H9 (cell line): ENCODE results near the gene FCMR. TPM values are rescaled to one million over a fixed set of nuclear protein-coding genes. Genes with fewer than 3 reads are reported as not detected.

ENCODE experiments used
- DNase-seq: peaks from one replicate; pipeline ENCODE4 v3.0.0-alpha.2; 2017
- H2AFZ ChIP-seq: one replicate; pipeline ENCODE4 v1.6.1; 2013; ENCODE audit warnings: mild to moderate bottlenecking, low read length, control low read depth, moderate library complexity
- H2AK5ac ChIP-seq: 2 replicates; pipeline ENCODE4 v1.6.1; 2013; ENCODE audit warnings: low read length, control low read depth, mixed read lengths; ENCODE audit not compliant: insufficient read length
- H2BK120ac ChIP-seq: one replicate; pipeline ENCODE4 v1.6.1; 2013; ENCODE audit warnings: low read depth, mild to moderate bottlenecking, low read length, control low read depth, inconsistent platforms; ENCODE audit not compliant: poor library complexity, severe bottlenecking
- H2BK12ac ChIP-seq: 2 replicates; pipeline ENCODE4 v1.6.1; 2013; ENCODE audit warnings: low read length, control low read depth, mixed read lengths, low read depth; ENCODE audit not compliant: insufficient read length
- H2BK15ac ChIP-seq: 2 replicates; pipeline ENCODE4 v1.6.1; 2013; ENCODE audit warnings: low read depth, low read length, control low read depth
- H2BK20ac ChIP-seq: one replicate; pipeline ENCODE4 v1.6.1; 2013; ENCODE audit warnings: low read depth, mild to moderate bottlenecking, low read length, control low read depth, inconsistent platforms; ENCODE audit not compliant: poor library complexity, severe bottlenecking
- H2BK5ac ChIP-seq: 2 replicates; pipeline ENCODE4 v1.6.1; 2013; ENCODE audit warnings: low read length, control low read depth, mixed read lengths; ENCODE audit not compliant: insufficient read length
- H3K14ac ChIP-seq: 2 replicates; pipeline ENCODE4 v1.6.1; 2013; ENCODE audit warnings: low read length, control low read depth; ENCODE audit not compliant: insufficient read depth
- H3K18ac ChIP-seq: 2 replicates; pipeline ENCODE4 v1.6.1; 2013; ENCODE audit warnings: low read depth, mild to moderate bottlenecking, mixed read lengths, low read length, control low read depth; ENCODE audit not compliant: insufficient read length
- H3K23ac ChIP-seq: 2 replicates; pipeline ENCODE4 v1.6.1; 2013; ENCODE audit warnings: low read length, control low read depth, mixed read lengths, low read depth; ENCODE audit not compliant: insufficient read length
- H3K23me2 ChIP-seq: 2 replicates; pipeline ENCODE4 v1.6.1; 2013; ENCODE audit warnings: low read depth, mild to moderate bottlenecking, mixed read lengths, low read length, control low read depth; ENCODE audit not compliant: insufficient read length, poor library complexity, severe bottlenecking
- H3K27ac ChIP-seq: 2 replicates; pipeline ENCODE4 v1.5.1; 2013; ENCODE audit warnings: low read length, control low read depth, mixed read lengths, low read depth; ENCODE audit not compliant: insufficient read length
- H3K27me3 ChIP-seq: 2 replicates; pipeline ENCODE4 v1.6.1; 2013; ENCODE audit warnings: low read length, control low read depth, inconsistent platforms; ENCODE audit not compliant: insufficient read depth
- H3K4ac ChIP-seq: 2 replicates; pipeline ENCODE4 v1.6.1; 2013; ENCODE audit warnings: low read depth, mild to moderate bottlenecking, control low read depth, inconsistent platforms, low read length, moderate library complexity
- H3K4me1 ChIP-seq: 2 replicates; pipeline ENCODE4 v1.6.1; 2013; ENCODE audit warnings: low read length, control low read depth, inconsistent platforms; ENCODE audit not compliant: insufficient read depth
- H3K4me2 ChIP-seq: 2 replicates; pipeline ENCODE4 v1.6.1; 2013; ENCODE audit warnings: low read length, control low read depth, mixed read lengths; ENCODE audit not compliant: insufficient read length, insufficient read depth
- H3K56ac ChIP-seq: 2 replicates; pipeline ENCODE4 v1.6.1; 2013; ENCODE audit warnings: low read depth, mild to moderate bottlenecking, mixed read lengths, low read length, control low read depth; ENCODE audit not compliant: insufficient read length
- H3K79me1 ChIP-seq: 2 replicates; pipeline ENCODE4 v1.6.1; 2013; ENCODE audit warnings: low read depth, mild to moderate bottlenecking, moderate library complexity, low read length, control low read depth, inconsistent platforms; ENCODE audit not compliant: insufficient read depth, poor library complexity, severe bottlenecking
- H3K79me2 ChIP-seq: 2 replicates; pipeline ENCODE4 v1.6.1; 2013; ENCODE audit warnings: low read length, control low read depth, inconsistent platforms; ENCODE audit not compliant: insufficient read depth
- H3K9ac ChIP-seq: 2 replicates; pipeline ENCODE4 v1.6.1; 2013; ENCODE audit warnings: low read length, control low read depth, mixed read lengths; ENCODE audit not compliant: insufficient read length; ENCODE audit errors: extremely low read depth
- H3K9me3 ChIP-seq: one replicate; pipeline ENCODE4 v1.6.1; 2013; ENCODE audit warnings: low read depth, low read length, inconsistent platforms; ENCODE audit not compliant: control insufficient read depth
- H3T11ph ChIP-seq: one replicate; pipeline ENCODE4 v1.6.1; 2013; ENCODE audit warnings: mild to moderate bottlenecking, low read length, control low read depth, inconsistent platforms
- H4K20me1 ChIP-seq: one replicate; pipeline ENCODE4 v1.6.1; 2013; ENCODE audit not compliant: control insufficient read depth, insufficient read length, insufficient read depth
- H4K5ac ChIP-seq: 2 replicates; pipeline ENCODE4 v1.6.1; 2013; ENCODE audit warnings: low read depth, mild to moderate bottlenecking, mixed read lengths, low read length, control low read depth; ENCODE audit not compliant: insufficient read length
- H4K8ac ChIP-seq: replicated peaks from 2 replicates; pipeline ENCODE4 v1.6.1; 2013; ENCODE audit warnings: low read length, control low read depth, mixed read lengths, low read depth; ENCODE audit not compliant: insufficient read length
- H4K91ac ChIP-seq: 2 replicates; pipeline ENCODE4 v1.6.1; 2013; ENCODE audit warnings: low read depth, mild to moderate bottlenecking, moderate library complexity, mixed read lengths, low read length, control low read depth; ENCODE audit not compliant: insufficient read length
- H3K27ac Mint-ChIP-seq, 3 experiments: 2 replicates in 2 of 3; 3 replicates in 1 of 3; pipeline ENCODE4 v1.8.0; 2020 to 2021; ENCODE audit warnings: mixed read lengths in 3 of 3, mild to moderate bottlenecking in 1 of 3, moderate library complexity in 1 of 3
- H3K27me3 Mint-ChIP-seq: 2 replicates; pipeline ENCODE4 v1.8.0; 2021; ENCODE audit warnings: low read depth, mild to moderate bottlenecking, moderate library complexity, mixed read lengths
- H3K36me3 Mint-ChIP-seq, 3 experiments: 2 replicates in 2 of 3; 3 replicates in 1 of 3; pipeline ENCODE4 v1.8.0; 2020 to 2021; ENCODE audit warnings: low read depth in 3 of 3, mixed read lengths in 3 of 3; ENCODE audit not compliant: insufficient read depth in 1 of 3
- H3K4me1 Mint-ChIP-seq, 2 experiments: 2 replicates each; pipeline ENCODE4 v1.8.0; 2020; ENCODE audit warnings: mixed read lengths in 2 of 2
- H3K4me3 Mint-ChIP-seq, 2 experiments: 2 replicates in 1 of 2; 3 replicates in 1 of 2; pipeline ENCODE4 v1.8.0; 2020 to 2021; ENCODE audit warnings: mild to moderate bottlenecking in 2 of 2, mixed read lengths in 2 of 2, moderate library complexity in 1 of 2
- H3K9me3 Mint-ChIP-seq, 2 experiments: 2 replicates in 1 of 2; 3 replicates in 1 of 2; pipeline ENCODE4 v1.8.0; 2020; ENCODE audit warnings: mild to moderate bottlenecking in 2 of 2, mixed read lengths in 2 of 2, moderate library complexity in 1 of 2
- CTCF ChIP-seq: fragments of 200-600 bp; sonication (generic); conservative IDR thresholded peaks from 3 replicates; pipeline ENCODE4 v1.8.0; 2021; ENCODE audit warnings: antibody characterized with exemption, mild to moderate bottlenecking
- WGBS: extraction: QIAGEN DNeasy Blood & Tissue Kit; methylation state at CpG from one replicate; pipeline ENCODE4 v1.1.7; 2013; ENCODE audit warnings: missing lambda C conversion rate, low lambda C conversion rate, mixed read lengths; ENCODE audit not compliant: insufficient read length; ENCODE audit errors: extremely low coverage; 5-methylcytosine and 5-hydroxymethylcytosine counted together
- total RNA-seq: library from RNA; stranded (reverse); gene quantifications from 2 replicates; pipeline ENCODE4 v1.2.1, GENCODE V29; 2021

Gene FCMR
- total RNA-seq, 1 experiment from 2014 or later: not detected

- peaks cover 7 to 8% of the 10 kb centered on the region in 2 experiments; a peak in 3 of 4 replicates for H3K4me1 Mint-ChIP-seq
- no CpG with 5 or more reads among the region's 4 CpGs for WGBS
- H3K27ac Mint-ChIP-seq: no peak within 1 kb of the TSS; a peak in 1 of 7 replicates
- Histone ChIP-seq H3K4me2 (no peak within 1 kb of the TSS), H4K8ac (no peak within 1 kb of the TSS), H2BK12ac (no peak within 1 kb of the TSS), H4K91ac (no peak within 1 kb of the TSS), H3K14ac (no peak within 1 kb of the TSS), H2BK5ac (no peak within 1 kb of the TSS), H2BK120ac (no peak within 1 kb of the TSS), H3K23ac (no peak within 1 kb of the TSS), H4K5ac (no peak within 1 kb of the TSS), H3K27ac (no peak within 1 kb of the TSS), H3K4me1 (no peaks in the 10 kb centered on the region), H3K79me1 (no peaks in the 10 kb centered on the region), H3T11ph (no peak within 1 kb of the TSS), H3K56ac (no peak within 1 kb of the TSS), H3K27me3 (no peaks in the 10 kb centered on the region), H3K79me2 (no peaks in the 10 kb centered on the region), H3K9ac (no peak within 1 kb of the TSS), H2BK15ac (no peak within 1 kb of the TSS), H3K4ac (no peak within 1 kb of the TSS), H4K20me1 (no peaks in the 10 kb centered on the region), H3K18ac (no peak within 1 kb of the TSS), H2BK20ac (no peak within 1 kb of the TSS), H3K23me2 (no peaks in the 10 kb centered on the region), H2AFZ (no peak within 1 kb of the TSS), H2AK5ac (no peak within 1 kb of the TSS), H3K9me3 (no peaks in the 10 kb centered on the region)
- no peak within 1 kb of the TSS for H3K4me3 Mint-ChIP-seq
- TF ChIP-seq CTCF: no peak
- no peak for DNase-seq
- H3K36me3 Mint-ChIP-seq: no peaks in the 10 kb centered on the region
- no peaks in the 10 kb centered on the region for H3K9me3 Mint-ChIP-seq
- H3K27me3 Mint-ChIP-seq: peaks cover 16% of the 10 kb centered on the region
Observed at GRCh38 chr1:206897175-206897574, 24.6 kb downstream of the FCMR start, which contains the start of gene IL24. Gene IL24 (plus strand): TSS chr1:206897443. CDS start chr1:206897833, 390 bp downstream.
